B cell (primary cell): Measurements from ENCODE around the gene SLFN11. TPM values are rescaled to one million over a fixed set of nuclear protein-coding genes. Genes with fewer than 3 reads are reported as not detected.

Experiments
- ATAC-seq: fragments of 200-7000 bp; cut with Tn5 transposase; one replicate; pipeline ENCODE4 v1.10.0; 2021; ENCODE audit warnings: low read depth, mild to moderate bottlenecking, moderate number of reproducible peaks, moderate library complexity
- CTCF ChIA-PET: fragments of 350-600 bp; sonication (Branson Sonifier 250); formaldehyde crosslinking; loops from one replicate; lab custom pipeline; 2021; ENCODE audit warnings: antibody characterized with exemption, inconsistent platforms; lab: Charles Lee
- POLR2A ChIA-PET: fragments of 350-600 bp; sonication (Branson Sonifier 250); formaldehyde crosslinking; loops from one replicate; lab custom pipeline; 2021; ENCODE audit warnings: antibody characterized with exemption; lab: Charles Lee
- DNase-seq: peaks from one replicate; pipeline ENCODE4 v3.0.0; 2013
- H2AFZ ChIP-seq: 2 replicates; pipeline ENCODE4 v1.6.1; 2012; ENCODE audit warnings: mild to moderate bottlenecking, low read depth, low read length; ENCODE audit not compliant: insufficient read depth, poor library complexity, severe bottlenecking
- H3K27ac ChIP-seq, 2 donors: 1 replicate in 1 of 2; 2 replicates in 1 of 2; pipeline ENCODE4 v1.5.1; 2012 to 2013; ENCODE audit warnings: low read length in 2 of 2, mild to moderate bottlenecking in 2 of 2, moderate library complexity in 1 of 2
- H3K27me3 ChIP-seq, 4 experiments: fragments of 200-600 bp in 1 of 4; sonication (generic) in 1 of 4; replicated peaks in 1 of 4; 1 replicate in 2 of 4; 2 replicates in 2 of 4; pipeline versions ENCODE4 v1.6.1 to v1.7.0; 2013 to 2016; ENCODE audit warnings: low read length in 3 of 4, mild to moderate bottlenecking in 2 of 4, mixed read lengths in 1 of 4, moderate library complexity in 1 of 4; ENCODE audit not compliant: insufficient read depth in 4 of 4, control insufficient read depth in 3 of 4; ENCODE audit errors: control extremely low read depth in 1 of 4
- H3K36me3 ChIP-seq, 2 experiments: replicated peaks in 1 of 2; 1 replicate in 1 of 2; 2 replicates in 1 of 2; pipeline versions ENCODE4 v1.6.1 to v1.7.1; 2013; ENCODE audit warnings: low read length in 1 of 2; ENCODE audit not compliant: insufficient read depth in 2 of 2, control insufficient read depth in 1 of 2; ENCODE audit errors: control extremely low read depth in 1 of 2, extremely low read depth in 1 of 2
- H3K4me1 ChIP-seq, 2 donors: fragments of 200-600 bp in 1 of 2; sonication (generic) in 1 of 2; 1 replicate in 1 of 2; 2 replicates in 1 of 2; pipeline versions ENCODE4 v1.5.1 to v1.6.1; 2013 to 2017; ENCODE audit warnings: low read length in 2 of 2; ENCODE audit not compliant: control insufficient read depth in 2 of 2, insufficient read depth in 2 of 2
- H3K4me2 ChIP-seq: replicated peaks from 2 replicates; pipeline ENCODE3; 2012; ENCODE audit warnings: mild to moderate bottlenecking, low read depth, low read length; ENCODE audit not compliant: poor library complexity, severe bottlenecking
- H3K4me3 ChIP-seq, 5 experiments: fragments of 200-600 bp in 1 of 5; sonication (generic) in 1 of 5; 1 replicate in 3 of 5; 2 replicates in 2 of 5; pipeline versions ENCODE4 v1.5.1 to v1.7.0; 2011 to 2016; ENCODE audit warnings: low read length in 4 of 5, mild to moderate bottlenecking in 4 of 5, low read depth in 2 of 5, control low read depth in 1 of 5, moderate library complexity in 1 of 5; ENCODE audit not compliant: insufficient read depth in 1 of 5; ENCODE audit errors: control extremely low read depth in 1 of 5, extremely low read depth in 1 of 5
- H3K79me2 ChIP-seq: fragments of 200-600 bp; sonication (generic); one replicate; pipeline ENCODE4 v1.6.0; 2016; ENCODE audit warnings: low read length; ENCODE audit not compliant: control insufficient read depth, insufficient read depth
- H3K9ac ChIP-seq: fragments of 200-600 bp; sonication (generic); 2 replicates; pipeline ENCODE4 v1.6.1; 2017; ENCODE audit warnings: mild to moderate bottlenecking, low read length, moderate library complexity
- H3K9me3 ChIP-seq, 3 donors: one replicate each; pipeline versions ENCODE4 v1.6.1 to v1.7.1; 2013; ENCODE audit warnings: low read length in 2 of 3; ENCODE audit not compliant: control insufficient read depth in 2 of 3, insufficient read depth in 1 of 3; ENCODE audit errors: control extremely low read depth in 1 of 3
- H4K20me1 ChIP-seq: 2 replicates; pipeline ENCODE4 v1.6.0; 2012; ENCODE audit warnings: mild to moderate bottlenecking, low read length; ENCODE audit not compliant: insufficient read depth, control insufficient read depth, poor library complexity, severe bottlenecking
- H3K27ac Mint-ChIP-seq: one replicate; pipeline ENCODE4 v1.8.0; 2021; ENCODE audit warnings: mixed read lengths
- H3K27me3 Mint-ChIP-seq: one replicate; pipeline ENCODE4 v1.8.0; 2021; ENCODE audit warnings: mixed read lengths
- H3K4me1 Mint-ChIP-seq: one replicate; pipeline ENCODE4 v1.8.0; 2021; ENCODE audit warnings: mixed read lengths
- H3K4me3 Mint-ChIP-seq: one replicate; pipeline ENCODE4 v1.8.0; 2021; ENCODE audit warnings: mixed read lengths
- H3K9me3 Mint-ChIP-seq: one replicate; pipeline ENCODE4 v1.8.0; 2022; ENCODE audit warnings: mixed read lengths; ENCODE audit not compliant: insufficient read depth
- CTCF ChIP-seq: fragments of 200-600 bp; IDR thresholded peaks from one replicate; pipeline ENCODE4 v1.8.0; 2022; ENCODE audit warnings: antibody characterized with exemption, mild to moderate bottlenecking
- EZH2 ChIP-seq: IDR thresholded peaks from 2 replicates; pipeline ENCODE4 v1.6.1; 2012; ENCODE audit warnings: borderline replicate concordance, low read depth, mild to moderate bottlenecking, moderate library complexity, low read length; ENCODE audit not compliant: insufficient read depth, poor library complexity, severe bottlenecking
- WGBS: methylation state at CpG from one replicate; pipeline ENCODE4 v1.1.5; 2013; ENCODE audit warnings: missing lambda C conversion rate; ENCODE audit not compliant: insufficient coverage; 5-methylcytosine and 5-hydroxymethylcytosine counted together
- intact Hi-C: fragments of 100-400 bp; cut with micrococcal nuclease; formaldehyde crosslinking; loops from one replicate; pipeline ENCODE4 v1.10.0; 2022
- polyA plus RNA-seq: library from polyadenylated mRNA; depleted of rRNA; stranded (reverse); fragments of >200 nt; gene quantifications from 2 replicates; pipeline ENCODE4 v1.2.3, GENCODE V29; 2012
- total RNA-seq, 2 donors: library from RNA; stranded (reverse); fragments of 120-200 nt in 1 of 2; gene quantifications; 1 replicate in 1 of 2; 2 replicates in 1 of 2; pipeline versions ENCODE4 v1.2.3 to v1.2.4, GENCODE V29; 2013 to 2022

Gene SLFN11
- total and polyA plus RNA-seq, 2 donors (not counting 1 experiment from before 2014, with no cell fraction given): 11.3 to 48.1 TPM

- no peak overlapping the region for H3K27ac ChIP-seq
- POLR2A ChIA-PET: no interaction called here
- H3K36me3 ChIP-seq: peaks cover 0 to 4% of the 10 kb centered on the region in 2 experiments
- no peaks in the 10 kb centered on the region for H3K79me2 ChIP-seq
- no CpG with 5 or more reads among the region's 1 CpG for WGBS
- H3K4me3 ChIP-seq: no peak overlapping the region
- H3K4me3 Mint-ChIP-seq: no peak overlapping the region
- H3K9me3 ChIP-seq: no peaks in the 10 kb centered on the region
- H2AFZ ChIP-seq: no peak overlapping the region
- no peaks in the 10 kb centered on the region for H4K20me1 ChIP-seq
- H3K4me1 ChIP-seq: no peaks in the 10 kb centered on the region
- intact Hi-C loops: no loop called here
- H3K27me3 Mint-ChIP-seq: no peaks in the 10 kb centered on the region
- TF ChIP-seq CTCF: no peak
- TF ChIP-seq EZH2: no peak
- ATAC-seq (no peak), DNase-seq (no peak)
- no peak overlapping the region for H3K4me2 ChIP-seq
- no peaks in the 10 kb centered on the region for H3K27me3 ChIP-seq
- no peak overlapping the region for H3K9ac ChIP-seq
- H3K9me3 Mint-ChIP-seq: no peaks in the 10 kb centered on the region
- CTCF ChIA-PET: interaction anchor here (1.1 kb wide), 1 partner anchor 34 kb away, joined by 3 read pairs; the partner anchor contains the start of gene SLFN13
- H3K4me1 Mint-ChIP-seq: no peaks in the 10 kb centered on the region
- no peak overlapping the region for H3K27ac Mint-ChIP-seq
Measured at GRCh38 chr17:35414247-35414646, 40.8 kb upstream of the SLFN11 start.

GRCh38 chr17:35407531-35407930 lies 34.1 kb upstream of the SLFN11 start:
- Mint-ChIP-seq H3K4me1 (no peaks in the 10 kb centered on the region), H3K27me3 (no peaks in the 10 kb centered on the region), H3K27ac (no peak overlapping the region), H3K9me3 (no peaks in the 10 kb centered on the region), H3K4me3 (no peak overlapping the region)
- Histone ChIP-seq H3K79me2 (no peaks in the 10 kb centered on the region), H3K27ac (no peak overlapping the region), H4K20me1 (no peaks in the 10 kb centered on the region), H2AFZ (no peak overlapping the region), H3K4me2 (no peak overlapping the region), H3K36me3 (peaks cover 0 to 2% of the 10 kb centered on the region in 2 experiments), H3K27me3 (no peaks in the 10 kb centered on the region), H3K4me3 (no peak overlapping the region), H3K4me1 (no peaks in the 10 kb centered on the region), H3K9me3 (peaks cover 0 to 3% (median 0%) of the 10 kb centered on the region in 3 donors), H3K9ac (no peak overlapping the region)
- intact Hi-C loops: no loop called here
- WGBS: over 99% methylated on average over 15 of the region's 26 CpGs
- DNase-seq (no peak), ATAC-seq (no peak)
- POLR2A ChIA-PET: no interaction called here
- no peak for TF ChIP-seq EZH2
- no peak for TF ChIP-seq CTCF
- CTCF ChIA-PET: no interaction called here
